Activated CD4-positive, alpha-beta T cell treated with anti-CD3 and anti-CD28 coated beads, Interleukin-10, Interleukin-2, amounts not matched to agents 100 ng/mL and 50 ng/mL, durations not matched to agents 16 hours and 8 hours (primary cell): Measurements from ENCODE around the gene LCNL1.

Experiments used
- DNase-seq: peaks from one replicate; pipeline ENCODE4 v3.0.0-alpha.2; 2020

LCNL1 gene

DNA sequence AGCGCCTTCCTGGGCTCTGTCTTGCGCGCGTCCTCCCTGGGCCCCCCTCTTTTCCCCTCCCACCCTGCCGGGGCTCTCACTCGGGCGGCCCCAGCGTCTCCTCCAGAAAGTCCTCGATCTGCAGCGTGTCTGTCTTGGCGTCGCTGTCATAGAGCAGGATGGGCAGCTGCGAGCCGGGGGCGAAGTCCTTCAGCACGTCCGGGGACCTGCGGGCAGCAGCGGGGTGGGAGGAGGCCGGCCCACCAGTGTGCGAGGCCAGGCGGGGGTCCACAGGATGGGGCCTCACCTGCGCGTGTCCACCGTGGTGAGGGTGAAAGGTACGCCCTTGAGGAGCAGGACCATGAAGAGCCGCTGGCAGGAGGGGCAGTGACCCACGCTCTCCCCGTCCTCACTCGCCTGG lies 12.6 kb downstream of the LCNL1 start:
- no peak for DNase-seq

DNA sequence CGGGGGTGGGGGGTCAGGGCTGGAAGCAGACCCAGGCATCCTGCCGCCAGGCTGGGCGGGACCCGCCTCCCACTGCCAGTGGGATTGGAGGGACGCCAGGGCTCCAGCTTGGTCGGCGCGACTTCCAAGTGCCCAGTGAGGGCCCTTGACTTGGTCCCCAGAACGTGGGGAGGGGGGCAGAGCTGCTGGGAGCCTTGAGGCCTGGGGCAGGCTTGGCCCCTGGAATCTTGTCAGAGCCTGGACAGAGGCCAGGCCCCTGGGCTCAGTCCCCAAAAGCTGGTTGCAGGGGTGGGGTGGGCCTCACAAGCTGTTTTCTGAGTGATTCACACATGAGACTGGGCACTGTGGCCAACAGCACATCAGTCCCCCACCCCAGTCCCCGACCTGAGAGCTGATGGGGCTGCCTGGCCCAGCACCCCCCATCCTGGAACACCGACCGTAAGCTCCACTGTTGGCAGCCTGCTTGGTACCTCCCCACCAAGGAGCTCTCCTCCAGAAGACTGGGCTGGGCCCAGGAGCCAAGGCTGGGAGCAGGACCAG lies 13.0 kb downstream of the LCNL1 start:
- no peak for DNase-seq

DNA sequence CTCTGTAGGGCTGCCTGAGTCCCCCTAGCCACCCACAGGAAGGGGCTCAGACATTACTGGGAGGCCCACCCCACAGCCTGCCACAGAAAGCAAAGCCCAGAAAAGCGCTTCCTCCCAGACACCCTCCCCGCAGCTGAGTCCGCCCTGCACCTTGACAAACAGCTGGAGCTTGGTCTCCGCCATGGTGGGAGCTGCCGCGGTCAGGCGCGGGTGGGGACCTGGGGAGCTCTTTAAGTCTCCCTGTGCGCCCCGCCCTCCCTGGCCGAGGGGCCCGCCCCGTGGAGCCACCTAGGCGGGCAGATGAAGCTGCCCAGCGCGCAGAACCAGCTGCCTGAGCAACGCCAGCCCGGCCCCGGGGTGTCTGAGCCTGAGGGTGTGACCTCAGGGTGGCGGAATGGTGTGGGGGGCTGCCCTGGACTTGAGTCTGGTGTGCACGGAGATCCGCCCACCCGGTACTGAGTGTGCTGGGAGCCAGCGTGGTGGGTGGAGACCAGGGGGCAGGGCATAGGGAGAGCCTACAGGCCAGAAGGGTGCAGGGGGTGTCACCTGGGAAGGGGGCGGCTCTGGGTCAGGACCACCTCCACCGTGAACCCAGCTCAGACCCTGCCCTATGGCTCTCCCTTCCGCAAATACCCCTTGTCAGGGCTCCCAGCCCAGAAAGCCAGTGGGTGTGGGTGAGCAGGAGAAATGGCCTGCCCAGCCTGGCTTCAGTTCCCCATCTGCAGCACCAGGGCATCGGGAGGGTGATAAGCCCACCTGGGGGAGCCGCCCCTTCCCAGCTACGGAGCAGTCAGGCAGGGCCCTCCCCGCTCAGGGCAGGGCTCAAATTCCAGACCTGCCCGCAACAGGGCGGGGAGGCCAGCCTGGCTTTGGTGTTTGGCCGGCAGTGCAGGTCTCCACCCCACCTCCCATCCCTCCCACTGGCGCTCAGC lies 13.8 kb downstream of the LCNL1 start, which contains the start of gene CLIC3:
CLIC3 (minus strand) TSS at position 208 of the 932 bp plus-strand sequence; CDS start at position 183, 25 bp downstream.
- peak; percentile 34 for DNase-seq

DNA sequence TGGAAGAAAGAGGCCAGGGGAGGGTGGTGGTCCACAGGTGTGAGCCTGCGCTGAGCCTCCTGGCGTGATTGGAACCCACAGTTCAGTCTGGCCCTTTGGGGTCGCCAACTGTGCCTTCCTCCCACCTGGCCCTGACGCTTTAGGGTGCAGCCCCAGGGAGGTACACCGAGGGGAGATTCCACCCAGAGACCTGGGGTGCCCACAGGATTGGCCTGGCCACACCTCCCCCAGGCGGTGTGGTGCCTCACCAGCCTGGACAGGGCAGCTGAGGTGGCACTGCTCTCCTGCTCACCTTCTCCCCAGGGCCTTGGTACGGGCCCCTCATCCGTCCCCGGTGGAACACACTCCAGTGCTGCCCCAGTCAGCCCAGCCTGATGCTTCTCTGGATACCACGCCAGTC lies 14.6 kb downstream of the LCNL1 start:
- DNase-seq: no peak

DNA sequence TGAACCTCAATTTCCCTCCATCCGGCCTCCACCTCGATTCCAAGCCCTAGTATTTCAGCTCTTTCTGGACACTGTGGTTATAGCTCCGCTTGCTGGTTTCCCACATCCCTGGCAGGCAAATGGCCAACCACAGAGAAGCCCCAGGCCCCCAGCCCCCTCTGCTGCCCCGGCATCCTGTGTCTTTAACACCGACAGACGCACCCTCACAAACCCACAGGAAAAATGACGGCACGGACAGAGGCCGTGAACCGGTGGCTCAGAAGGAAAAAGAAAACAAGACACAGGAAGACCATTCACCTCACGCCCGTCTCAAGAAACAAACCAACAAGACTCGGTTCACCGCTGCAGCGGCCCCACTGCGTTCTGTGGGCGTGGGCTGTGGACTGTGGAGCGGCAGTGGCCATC lies 15.0 kb downstream of the LCNL1 start:
- peak; percentile 33 for DNase-seq

DNA sequence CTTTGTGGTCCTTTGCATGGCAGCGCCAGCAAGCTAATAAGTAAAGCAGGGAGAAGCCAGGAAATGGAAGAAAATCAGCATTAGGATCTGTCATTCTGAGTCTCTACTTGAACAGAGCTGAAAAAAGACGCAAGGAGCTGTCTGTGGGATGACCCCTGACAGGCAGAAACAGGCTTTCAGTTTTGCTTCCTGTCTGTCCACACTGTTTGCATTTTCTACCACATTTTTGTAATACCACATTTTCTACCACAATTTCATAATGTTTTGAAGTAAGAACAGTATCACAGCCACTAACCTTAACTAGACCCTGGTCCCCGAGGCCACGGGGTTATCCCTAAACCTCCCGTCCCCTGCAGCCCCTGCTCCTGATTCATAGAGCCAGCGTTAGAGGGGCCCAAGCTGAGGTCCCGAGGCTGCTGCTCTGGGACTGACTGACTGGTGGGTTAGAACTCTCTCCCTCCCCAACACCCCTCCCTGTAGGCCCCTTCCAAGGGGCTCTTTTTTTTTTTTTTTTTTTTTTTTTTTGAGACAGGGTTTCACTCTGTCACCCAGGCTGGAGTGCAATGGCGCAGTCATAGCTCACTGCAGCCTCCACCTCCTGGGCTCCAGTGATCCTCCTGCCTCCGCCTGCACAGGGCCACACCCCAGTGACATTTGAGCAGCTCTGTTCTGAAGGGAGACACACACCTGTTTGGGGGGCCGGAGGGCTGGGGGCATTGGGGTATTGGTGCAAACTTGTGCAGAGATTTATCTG lies 17.6 kb downstream of the LCNL1 start:
- DNase-seq: peak; percentile 73

DNA sequence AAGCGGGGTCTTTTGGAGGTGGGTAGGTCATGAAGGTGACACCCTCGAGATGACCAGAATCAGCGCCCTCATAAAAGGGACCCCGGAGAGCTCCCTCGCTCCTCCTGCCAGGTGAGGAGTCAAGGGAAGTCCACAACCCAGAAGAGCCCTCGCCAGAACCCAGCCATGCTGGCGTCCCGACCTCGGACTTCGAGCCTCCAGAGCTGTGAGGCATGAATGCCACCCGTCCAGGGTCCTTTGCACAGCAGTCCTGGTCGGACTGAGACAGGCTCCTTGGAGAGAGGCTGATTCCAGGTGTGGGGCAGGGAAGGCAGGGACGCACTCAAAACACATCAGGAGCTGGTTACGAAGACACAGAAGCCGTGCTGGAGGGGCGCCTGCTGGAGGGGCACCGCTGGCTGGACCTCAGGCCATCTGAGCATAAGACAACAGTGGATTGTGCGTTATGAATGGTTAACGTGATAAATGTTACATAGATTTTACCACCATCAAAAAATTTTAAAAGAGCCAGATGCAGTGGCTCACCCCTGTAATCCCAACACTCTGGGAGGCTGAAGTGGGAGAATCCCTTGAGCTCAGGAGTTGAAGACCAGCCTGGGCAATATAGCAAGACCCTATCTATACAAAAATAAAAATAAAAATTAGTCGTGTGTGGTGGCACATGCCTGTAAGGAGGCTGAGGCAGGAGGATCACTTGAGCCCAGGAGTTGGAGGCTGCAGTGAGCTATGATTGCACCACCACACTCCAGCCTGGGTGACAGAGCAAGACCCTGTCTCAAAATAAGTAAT lies 19.3 kb downstream of the LCNL1 start:
- no peak for DNase-seq

DNA sequence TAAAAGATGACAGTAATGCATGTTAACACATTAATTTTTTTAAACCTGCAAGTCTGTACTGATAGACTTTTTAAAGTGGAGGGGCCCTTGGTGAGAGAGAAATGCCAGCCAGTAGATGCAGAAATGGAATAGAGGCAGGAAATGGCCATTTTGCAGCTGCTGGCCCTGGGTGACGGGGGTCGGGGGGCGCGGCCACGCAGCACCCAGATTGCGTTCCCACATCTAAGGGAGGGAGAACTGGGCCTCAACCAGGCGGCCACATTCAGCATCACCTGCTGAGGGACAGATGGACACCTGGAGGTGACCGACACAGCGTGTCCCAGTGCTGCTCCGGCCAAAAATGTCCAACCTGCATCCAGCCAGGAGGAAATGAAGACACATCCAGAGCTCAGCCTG lies 19.9 kb downstream of the LCNL1 start:
- no peak for DNase-seq

DNA sequence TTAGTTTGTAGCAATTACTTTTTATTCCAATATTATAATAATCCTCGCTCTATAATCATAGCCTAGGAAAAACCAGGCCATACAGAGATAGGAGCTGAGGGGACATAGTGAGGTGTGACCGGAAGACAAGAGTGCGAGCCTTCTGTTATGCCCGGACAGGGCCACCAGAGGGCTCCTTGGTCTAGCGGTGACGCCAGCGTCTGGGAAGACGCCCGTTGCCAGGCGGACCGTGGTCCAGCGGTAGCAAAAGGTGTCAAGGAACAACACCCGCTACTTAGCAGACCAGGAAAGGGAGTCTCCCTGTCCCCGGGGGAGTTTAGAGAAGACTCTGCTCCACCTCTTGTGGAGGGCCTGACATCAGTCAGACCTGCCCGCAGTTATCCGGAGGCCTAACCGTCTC lies 21.5 kb downstream of the LCNL1 start:
- peak; percentile 26 for DNase-seq

DNA sequence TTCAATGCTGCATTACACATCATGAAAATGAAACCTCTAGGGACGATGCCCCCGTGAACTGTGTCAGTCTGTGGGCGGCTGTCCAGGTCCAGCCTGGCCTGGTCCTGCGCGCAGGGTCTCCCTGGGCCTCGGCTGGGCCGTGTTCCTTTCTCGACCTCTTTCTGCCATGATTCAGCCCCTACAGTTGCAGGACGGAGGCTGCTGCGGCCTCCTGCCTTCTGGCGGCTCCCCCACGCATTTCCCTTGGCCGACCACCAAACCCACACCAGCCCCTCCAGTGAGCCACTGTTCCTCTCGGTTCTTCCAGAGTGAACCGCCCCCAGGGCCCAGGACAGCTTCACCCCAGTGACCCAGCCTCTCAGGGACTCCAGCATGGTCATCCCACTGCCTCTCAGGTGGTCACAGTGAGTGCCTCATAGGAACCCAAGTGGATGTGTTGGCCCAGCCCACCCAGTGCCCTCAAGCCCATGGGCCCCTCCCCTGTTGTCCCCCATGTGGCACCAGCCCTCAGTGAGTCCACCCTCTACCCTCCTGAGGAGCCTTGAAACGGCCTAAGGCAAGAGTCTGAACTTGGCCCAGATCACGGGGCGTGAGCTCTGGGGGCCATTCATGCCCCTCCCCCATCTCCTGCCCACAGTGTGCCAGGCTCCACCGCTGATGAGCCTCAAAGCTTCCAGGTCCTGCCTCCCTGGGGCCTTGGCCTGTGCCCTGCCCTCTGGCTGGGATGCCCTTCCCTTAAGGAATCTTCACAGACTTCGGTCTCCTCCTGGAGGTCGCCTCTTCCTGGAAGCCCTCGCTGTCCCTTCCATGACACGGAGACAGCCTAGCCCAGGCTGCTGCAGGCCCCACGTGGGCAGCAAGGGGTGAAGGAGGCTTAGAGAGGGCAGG lies 23.6 kb downstream of the LCNL1 start:
- DNase-seq: no peak

DNA sequence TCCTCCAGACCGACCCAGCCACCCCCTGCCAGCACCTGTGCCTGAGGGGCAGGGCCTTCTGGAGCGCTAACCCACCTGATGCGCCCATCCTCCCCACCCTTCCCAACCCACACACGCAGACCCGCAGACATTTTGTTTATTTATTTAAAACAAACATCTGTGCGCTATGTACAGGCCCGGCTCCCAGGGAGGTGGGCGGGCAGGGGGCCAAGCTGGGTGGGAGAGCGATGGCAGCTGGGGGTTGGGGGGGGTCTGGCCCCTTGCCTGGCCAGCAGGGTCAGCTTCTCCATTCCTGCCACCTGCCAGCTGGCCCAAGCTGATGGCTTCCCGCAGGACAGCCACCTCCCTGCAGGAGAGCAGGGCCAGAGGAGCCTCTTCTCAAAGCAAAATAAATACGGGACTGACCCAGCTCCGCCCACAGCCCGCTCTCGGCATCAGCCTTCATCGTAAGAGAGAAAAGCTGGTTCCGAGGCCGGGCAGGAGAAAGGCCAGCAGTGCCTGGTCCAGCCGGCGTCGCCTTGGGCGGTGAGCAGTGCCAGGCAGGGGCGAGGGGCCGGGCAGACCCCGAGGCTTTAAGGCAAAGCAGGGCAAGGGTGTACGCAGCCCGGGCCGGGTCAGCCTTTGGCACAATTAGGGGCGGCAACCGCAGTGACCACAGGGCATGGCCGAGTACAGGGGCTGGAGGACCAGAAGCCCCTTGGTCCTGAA lies 24.5 kb downstream of the LCNL1 start:
- DNase-seq: no peak

DNA sequence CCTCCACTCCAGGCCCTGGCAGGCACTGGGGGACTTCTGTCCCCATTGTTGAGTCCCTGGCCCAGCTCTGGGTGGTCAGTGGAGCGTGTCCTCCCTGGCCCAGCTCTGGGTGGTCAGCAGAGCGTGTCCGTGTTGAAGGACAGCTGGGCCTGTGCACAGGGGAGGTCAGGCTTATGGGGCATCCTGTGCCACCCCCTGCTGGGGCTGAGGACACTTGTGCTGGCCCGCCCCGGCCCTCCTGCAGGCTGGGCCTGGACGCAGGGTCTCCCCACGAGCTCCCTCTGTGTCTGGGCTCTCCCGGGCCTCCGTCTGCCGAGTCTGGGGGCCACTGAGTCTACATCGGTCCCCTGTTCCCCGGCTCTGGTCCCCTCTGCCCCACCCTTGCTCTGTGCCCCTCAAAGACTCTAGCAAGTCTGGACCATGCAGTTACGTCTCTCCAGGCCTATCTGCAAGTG lies 25.1 kb downstream of the LCNL1 start:
- DNase-seq: no peak

DNA sequence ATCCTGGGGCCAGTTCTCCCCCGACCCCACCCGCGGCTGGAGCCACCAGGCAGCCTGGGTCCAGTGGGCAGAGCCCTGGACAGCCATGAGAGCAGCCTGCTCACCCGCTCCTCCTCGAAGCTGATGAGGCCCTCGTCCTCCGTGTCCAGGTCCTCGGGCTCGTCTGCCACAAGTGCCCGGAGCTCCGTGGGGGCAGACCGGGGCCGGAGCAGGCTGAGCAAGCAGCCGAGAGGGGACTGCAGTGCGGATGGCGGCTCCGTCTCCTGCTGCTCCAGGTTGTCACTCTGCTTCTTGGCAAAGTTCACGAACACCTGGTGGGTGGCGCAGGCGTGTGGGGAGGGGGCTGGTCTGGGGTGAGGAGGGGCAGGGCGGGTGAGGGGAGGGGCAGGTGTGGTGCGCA lies 25.5 kb downstream of the LCNL1 start:
- DNase-seq: no peak

DNA sequence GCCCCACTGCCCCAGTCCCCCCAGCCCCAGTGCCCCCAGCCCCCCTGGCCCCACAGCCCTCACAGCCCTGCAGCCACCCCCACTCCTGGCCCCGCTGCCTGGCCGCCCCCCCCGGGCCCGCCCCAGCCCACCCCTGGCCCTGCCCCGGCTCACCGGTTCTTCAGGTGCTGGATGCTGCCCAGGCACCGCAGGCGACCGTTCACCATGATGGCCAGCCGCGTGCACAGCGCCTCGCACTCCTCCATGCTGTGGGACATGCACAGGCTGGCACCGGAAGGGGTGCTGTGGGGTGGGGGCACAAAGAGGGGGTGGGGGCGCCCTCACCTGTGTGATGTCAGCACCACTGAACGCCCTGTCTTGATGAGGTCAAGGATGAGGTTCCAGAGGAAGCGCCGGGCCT lies 26.4 kb downstream of the LCNL1 start:
- no peak for DNase-seq

DNA sequence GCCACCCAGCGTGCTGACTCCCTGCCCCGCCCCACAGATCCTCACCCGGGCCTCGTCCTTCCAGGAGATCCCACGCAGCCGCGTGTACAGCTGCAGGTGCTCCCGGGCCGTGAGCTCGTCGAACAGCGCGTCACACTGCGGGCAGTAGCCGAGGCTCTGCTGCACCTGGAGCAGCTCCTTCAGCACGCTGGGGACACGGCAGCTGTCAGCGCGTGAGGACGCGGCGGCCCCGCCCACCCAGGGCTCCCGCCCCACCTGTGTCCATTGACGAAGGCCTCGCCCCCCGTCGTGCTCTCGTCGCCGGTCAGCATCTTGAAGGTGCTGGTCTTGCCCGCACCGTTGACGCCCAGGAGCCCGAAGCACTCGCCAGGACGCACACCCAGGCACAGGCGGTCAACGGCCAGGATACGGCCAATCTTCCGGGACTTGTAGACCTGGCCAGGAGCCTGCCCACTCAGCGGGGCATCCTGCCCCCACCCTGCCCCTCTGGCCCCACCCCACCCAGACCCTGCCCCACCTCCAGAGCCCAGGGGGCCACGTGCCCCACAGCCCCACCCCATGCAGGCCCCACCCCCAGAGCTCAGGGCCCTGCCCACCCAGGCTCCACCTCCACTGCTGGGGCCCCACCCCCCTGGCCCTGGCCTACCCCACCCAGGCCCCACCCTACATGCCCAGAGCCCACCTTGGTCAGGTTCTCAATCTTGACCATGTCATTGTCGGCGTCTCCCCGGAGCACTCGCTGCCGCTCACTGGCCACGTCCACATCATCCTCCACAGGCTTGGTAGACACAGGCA lies 27.3 kb downstream of the LCNL1 start:
- DNase-seq: no peak

DNA sequence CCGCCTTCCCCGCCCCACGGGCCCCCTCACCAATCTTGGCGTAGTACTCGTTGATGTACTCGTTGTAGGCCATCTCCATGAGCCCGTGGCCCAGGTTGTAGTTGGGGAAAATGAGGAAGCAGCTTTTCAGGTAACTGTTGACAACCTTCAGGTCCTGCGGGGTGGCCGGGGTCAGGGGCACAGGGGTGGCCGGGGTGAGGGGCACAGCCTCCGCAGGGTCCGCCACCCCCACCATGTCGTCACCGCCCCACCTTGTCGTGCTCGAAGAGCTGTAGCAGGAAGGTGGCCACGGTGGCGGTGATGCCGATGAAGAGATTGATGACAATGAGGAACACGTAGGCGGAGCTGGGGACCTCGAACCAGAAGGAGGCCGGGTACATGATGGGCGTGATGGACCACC lies 28.4 kb downstream of the LCNL1 start:
- DNase-seq: no peak

DNA sequence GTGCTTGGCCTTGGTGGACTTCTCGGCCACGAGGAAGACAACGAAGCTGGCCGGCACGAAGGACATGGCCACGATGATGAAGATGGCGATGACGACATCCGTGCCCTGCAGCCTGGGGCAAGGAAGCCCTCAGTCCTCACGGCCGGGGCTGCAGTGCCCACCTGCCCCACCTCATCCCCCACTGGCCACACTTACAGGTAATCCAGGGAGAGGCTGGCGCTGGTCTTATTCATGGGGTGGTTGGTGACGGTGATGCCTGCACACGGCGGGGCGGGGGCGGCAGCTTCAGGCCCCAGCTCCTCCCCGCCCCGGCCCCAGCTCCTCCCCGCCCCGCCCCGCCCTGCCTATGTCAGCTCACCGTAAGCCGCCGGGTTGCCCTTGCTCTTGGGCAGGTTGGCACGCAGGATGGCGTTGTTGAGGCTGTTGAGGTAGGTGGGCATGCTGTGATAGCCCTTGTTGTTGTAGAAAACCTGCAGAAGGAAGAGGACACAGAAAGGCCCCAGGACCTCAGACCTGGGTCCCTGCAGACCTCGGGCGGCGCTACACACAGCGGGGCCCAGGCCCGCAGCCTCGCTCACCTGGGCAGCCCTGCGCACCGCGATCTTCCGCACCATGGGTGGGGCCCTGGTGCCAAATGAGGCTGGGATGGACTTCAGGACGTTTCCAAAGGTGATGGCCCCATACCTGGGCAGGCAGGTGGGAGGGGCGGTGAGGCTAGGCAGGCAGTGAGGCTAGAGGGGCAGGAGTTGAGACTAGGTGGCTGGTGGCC lies 29.3 kb downstream of the LCNL1 start:
- DNase-seq: no peak

DNA sequence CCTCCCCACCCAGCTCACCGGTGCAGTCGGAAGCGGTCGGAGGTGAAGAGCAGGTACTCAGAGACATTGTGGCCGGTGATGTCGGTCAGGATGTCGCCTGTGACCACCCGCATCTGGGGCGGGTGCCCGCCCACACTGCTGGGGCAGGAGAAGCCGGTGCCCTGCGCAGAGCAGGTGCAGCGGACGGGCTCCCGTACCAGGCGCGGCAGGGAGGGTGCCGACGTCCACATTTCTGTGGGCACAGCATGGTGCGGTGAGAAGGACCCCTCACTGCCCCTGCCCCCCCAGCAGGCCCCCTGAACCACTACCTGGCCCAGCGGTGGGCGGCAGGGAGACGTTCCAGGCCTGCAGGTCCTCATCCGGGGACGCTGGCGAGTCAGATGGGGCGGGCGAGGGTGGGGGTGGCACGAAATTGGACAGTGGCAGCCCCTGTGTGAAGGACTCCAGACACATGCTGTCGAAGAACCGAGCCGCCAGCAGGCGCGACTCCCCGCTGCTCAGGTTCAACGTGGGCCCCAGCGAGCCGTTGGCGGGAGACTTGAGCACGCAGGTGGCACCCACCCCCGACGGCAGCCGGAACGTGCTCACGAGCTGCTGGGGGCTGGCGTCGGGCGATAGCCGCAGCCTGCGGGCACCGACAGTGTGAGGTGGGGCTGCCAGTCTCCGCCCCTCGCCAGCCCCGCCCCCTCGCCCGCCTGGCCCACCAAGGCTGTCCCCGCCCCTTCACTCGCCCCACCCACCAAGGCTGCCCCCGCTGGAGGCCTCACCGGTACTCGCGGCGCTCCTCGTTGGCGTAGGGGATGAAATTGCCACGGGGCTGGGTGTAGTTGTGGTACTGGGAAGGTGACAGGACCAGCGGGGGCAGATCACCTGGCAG lies 30.1 kb downstream of the LCNL1 start:
- no peak for DNase-seq
